Measurements from ENCODE around the gene EDAR.

The EDAR gene

DNA sequence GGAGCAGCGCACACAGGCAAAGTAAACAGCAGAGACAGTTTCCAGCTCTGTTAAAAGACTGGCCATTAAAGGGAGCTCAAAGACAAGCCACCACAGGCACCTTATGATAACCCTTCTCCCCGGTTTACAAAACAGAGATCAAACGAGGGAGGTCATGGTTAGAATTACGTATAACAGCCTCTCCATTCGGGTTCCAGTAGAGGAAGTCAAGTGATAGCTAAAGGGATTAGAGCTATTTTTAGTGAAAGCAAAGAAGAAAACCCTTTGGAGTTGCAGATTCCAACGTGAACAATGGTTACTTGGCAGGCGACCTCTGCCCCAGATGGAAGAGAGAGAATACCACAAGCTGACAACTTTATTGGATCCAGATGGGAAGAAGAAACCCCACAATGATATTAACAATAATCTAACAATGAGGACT lies 31.2 kb upstream of the EDAR start:
- Histone ChIP-seq H3K4me1 (ENCODE audit: control insufficient read depth, insufficient read depth, low read length) (no peaks in the 10 kb centered on the region), H3K27me3 (ENCODE audit: control insufficient read depth, insufficient read depth, low read length) (no peaks in the 10 kb centered on the region), H3K4me3 (ENCODE audit: low read length) (no peak overlapping the region), H3K9ac (ENCODE audit: low read length) (no peak overlapping the region), H3K27ac (ENCODE audit: low read depth, low read length) (no peak overlapping the region), H3K36me3 (ENCODE audit: control insufficient read depth, insufficient read depth, low read length) (no peaks in the 10 kb centered on the region)

DNA sequence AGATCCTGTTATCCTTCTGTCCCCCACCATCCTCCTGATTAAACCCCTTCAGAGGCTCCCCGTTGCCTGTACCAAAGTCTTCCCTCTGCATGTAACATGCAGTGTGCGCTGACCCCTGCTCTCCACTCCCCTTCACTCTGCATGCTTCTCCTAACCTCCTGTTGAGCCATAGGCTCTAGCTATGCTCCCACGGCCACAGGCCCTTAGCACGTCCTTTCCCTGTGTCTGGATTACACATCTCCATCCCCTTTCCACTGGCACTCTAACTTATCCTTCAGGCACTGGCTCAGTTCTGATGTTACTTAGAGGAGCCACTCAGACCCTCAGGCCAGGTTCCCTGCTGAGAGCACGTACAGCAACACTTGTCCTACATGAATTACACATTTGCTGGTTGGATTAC lies 29.4 kb upstream of the EDAR start:
- no peak overlapping the region for H3K27ac ChIP-seq (ENCODE audit: low read depth, low read length)
- H3K27me3 ChIP-seq (ENCODE audit: control insufficient read depth, insufficient read depth, low read length) = no peaks in the 10 kb centered on the region
- no peaks in the 10 kb centered on the region for H3K36me3 ChIP-seq (ENCODE audit: control insufficient read depth, insufficient read depth, low read length)
- H3K4me3 ChIP-seq (ENCODE audit: low read length) = no peak overlapping the region
- H3K4me1 ChIP-seq (ENCODE audit: control insufficient read depth, insufficient read depth, low read length) = no peaks in the 10 kb centered on the region
- no peak overlapping the region for H3K9ac ChIP-seq (ENCODE audit: low read length)

DNA sequence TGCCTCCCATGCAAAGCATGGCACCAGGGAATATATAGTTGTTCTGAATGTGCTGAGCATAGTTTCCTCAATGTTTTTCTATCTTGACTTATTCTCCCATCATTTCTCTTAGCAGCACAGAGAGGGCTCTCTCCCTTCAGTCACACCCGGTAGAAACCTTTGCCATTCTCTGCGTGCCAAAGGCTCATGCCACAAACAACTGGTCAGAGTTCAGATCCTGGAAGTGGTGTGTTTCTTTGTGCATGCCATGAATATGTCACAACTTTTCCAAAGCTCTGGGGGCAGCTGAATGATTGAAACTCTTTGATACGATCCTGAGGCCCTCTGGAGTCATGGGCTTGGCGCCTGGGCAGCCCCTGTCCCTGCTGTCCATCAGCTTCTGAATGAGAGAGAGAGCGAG lies 28.0 kb upstream of the EDAR start:
- no peak overlapping the region for H3K27ac ChIP-seq (ENCODE audit: low read depth, low read length)
- no peak overlapping the region for H3K9ac ChIP-seq (ENCODE audit: low read length)
- no peaks in the 10 kb centered on the region for H3K36me3 ChIP-seq (ENCODE audit: control insufficient read depth, insufficient read depth, low read length)
- no peaks in the 10 kb centered on the region for H3K4me1 ChIP-seq (ENCODE audit: control insufficient read depth, insufficient read depth, low read length)
- H3K27me3 ChIP-seq (ENCODE audit: control insufficient read depth, insufficient read depth, low read length) = no peaks in the 10 kb centered on the region
- no peak overlapping the region for H3K4me3 ChIP-seq (ENCODE audit: low read length)

DNA sequence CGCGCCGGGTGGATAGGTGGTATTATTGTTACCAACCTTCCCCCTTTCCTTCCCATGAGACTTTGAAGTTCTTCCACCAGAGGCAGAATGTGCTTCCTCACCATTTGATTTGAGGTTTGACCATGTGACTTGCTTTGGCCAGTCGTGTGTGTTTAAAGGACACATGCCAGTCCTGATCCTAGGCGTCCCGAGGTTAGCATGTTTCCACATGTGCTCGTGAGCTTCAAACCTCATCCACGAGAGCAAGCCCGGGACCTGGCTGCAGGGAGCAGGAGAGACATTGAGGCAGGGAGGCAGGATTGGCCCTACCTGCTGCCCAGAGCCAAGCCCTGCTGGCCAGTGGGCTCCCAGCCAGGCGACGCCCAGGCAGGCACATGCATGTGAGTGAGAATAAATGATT lies 27.4 kb upstream of the EDAR start:
- H3K36me3 ChIP-seq (ENCODE audit: control insufficient read depth, insufficient read depth, low read length) = no peaks in the 10 kb centered on the region
- no peaks in the 10 kb centered on the region for H3K4me1 ChIP-seq (ENCODE audit: control insufficient read depth, insufficient read depth, low read length)
- no peak overlapping the region for H3K4me3 ChIP-seq (ENCODE audit: low read length)
- H3K9ac ChIP-seq (ENCODE audit: low read length) = no peak overlapping the region
- no peak overlapping the region for H3K27ac ChIP-seq (ENCODE audit: low read depth, low read length)
- H3K27me3 ChIP-seq (ENCODE audit: control insufficient read depth, insufficient read depth, low read length) = no peaks in the 10 kb centered on the region

DNA sequence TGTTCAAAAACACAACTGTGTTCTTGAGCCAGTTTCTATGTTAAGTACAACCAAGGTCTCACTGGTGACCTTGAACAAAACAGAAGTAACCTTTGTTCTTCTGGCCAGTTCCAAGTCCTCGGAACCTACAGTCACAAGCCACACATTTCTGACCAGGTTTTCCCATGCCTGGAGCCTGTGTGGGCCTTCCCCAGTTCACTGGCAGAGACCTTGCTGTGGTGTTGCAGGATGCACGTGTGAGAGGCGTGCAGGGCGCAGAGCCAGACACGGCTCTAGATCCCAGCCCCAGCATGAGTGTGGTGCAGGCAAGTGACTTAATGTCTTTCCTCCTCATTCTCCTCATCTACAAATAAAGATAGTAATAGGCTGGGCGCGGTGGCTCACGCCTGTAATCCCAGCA lies 25.5 kb upstream of the EDAR start:
- Histone ChIP-seq H3K27ac (ENCODE audit: low read depth, low read length) (no peak overlapping the region), H3K4me3 (ENCODE audit: low read length) (no peak overlapping the region), H3K27me3 (ENCODE audit: control insufficient read depth, insufficient read depth, low read length) (no peaks in the 10 kb centered on the region), H3K9ac (ENCODE audit: low read length) (no peak overlapping the region), H3K36me3 (ENCODE audit: control insufficient read depth, insufficient read depth, low read length) (no peaks in the 10 kb centered on the region), H3K4me1 (ENCODE audit: control insufficient read depth, insufficient read depth, low read length) (no peaks in the 10 kb centered on the region)

DNA sequence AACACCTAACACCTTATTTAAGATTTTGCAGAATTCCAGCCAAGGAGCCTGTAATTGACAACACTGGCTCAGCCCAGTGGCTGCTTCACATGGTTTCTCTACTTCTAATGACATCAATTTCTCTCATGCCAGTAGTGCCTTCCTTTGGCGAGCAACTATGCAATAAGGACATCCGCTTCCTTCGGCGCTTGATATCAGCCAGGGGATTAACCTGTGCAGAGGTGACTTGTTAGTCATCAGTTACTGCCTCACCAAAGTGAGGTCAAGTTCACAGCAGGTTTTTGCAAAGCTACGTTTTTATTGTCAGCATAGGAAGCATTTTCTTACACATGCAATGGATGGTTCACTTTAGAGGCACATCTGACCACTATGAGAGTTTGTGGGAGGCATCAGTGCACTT lies 24.0 kb upstream of the EDAR start:
- H3K36me3 ChIP-seq (ENCODE audit: control insufficient read depth, insufficient read depth, low read length) = no peaks in the 10 kb centered on the region
- H3K27ac ChIP-seq (ENCODE audit: low read depth, low read length) = no peak overlapping the region

DNA sequence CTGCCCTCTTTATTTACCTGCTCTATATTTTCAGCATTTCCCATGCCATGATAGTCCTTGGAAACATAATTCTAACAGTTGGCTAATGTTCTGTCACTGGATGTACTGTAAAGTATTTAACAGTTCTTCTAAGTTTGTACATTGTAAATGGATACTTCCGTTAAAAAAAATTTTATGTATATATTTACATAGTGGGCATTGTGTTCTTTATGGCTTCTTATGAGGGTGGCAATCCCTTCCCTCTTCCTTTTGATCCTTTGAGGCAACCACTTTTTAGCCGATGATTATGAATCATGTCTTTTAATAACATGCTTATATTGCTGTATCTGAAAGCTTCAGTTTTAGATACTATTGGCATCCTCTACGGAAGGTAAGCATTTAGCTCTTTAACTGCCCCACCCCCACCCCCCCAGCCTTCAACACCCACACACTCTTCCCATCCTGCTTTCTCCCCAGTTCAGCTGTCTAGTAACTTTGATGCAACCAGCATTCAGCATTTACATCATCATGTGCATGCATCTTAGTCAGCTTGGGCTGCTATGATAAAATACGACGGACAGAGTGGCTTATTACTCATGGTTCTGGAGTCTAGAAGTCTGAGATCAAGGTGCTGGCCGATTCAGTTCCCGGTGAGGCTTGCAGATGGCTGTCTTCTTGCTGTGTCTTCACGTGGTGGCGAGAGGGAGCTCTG lies 21.0 kb upstream of the EDAR start:
- Histone ChIP-seq H3K4me1 (ENCODE audit: control insufficient read depth, insufficient read depth, low read length) (no peaks in the 10 kb centered on the region), H3K4me3 (ENCODE audit: low read length) (no peak overlapping the region), H3K27me3 (ENCODE audit: control insufficient read depth, insufficient read depth, low read length) (no peaks in the 10 kb centered on the region), H3K27ac (ENCODE audit: low read depth, low read length) (no peak overlapping the region), H3K9ac (ENCODE audit: low read length) (no peak overlapping the region), H3K36me3 (ENCODE audit: control insufficient read depth, insufficient read depth, low read length) (no peaks in the 10 kb centered on the region)

More for the DNA sequence above, 24.0 kb upstream of the EDAR start:
- no peak overlapping the region for H3K4me3 ChIP-seq (ENCODE audit: low read length)
- H3K4me1 ChIP-seq (ENCODE audit: control insufficient read depth, insufficient read depth, low read length) = no peaks in the 10 kb centered on the region
- no peak overlapping the region for H3K9ac ChIP-seq (ENCODE audit: low read length)
- H3K27me3 ChIP-seq (ENCODE audit: control insufficient read depth, insufficient read depth, low read length) = no peaks in the 10 kb centered on the region

DNA sequence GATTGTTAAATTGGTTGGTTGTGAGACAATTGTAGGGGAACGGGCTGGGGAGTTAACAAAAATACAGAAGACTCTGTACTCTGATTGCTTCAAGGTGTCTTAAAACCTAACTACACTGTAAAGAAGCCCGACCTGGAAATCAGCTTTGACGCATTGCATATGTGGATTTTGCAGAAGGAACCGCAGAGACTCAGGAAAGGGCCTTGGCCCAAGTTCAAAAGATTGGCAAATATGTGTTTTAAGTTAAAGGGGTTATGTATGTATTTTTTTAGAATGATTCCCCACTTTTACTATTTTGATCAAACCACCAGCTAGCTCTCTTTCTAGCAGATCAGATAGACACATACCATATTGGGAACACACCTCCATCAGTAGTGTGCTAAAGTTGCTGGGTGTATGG lies 18.0 kb upstream of the EDAR start:
- no peak overlapping the region for H3K9ac ChIP-seq (ENCODE audit: low read length)
- no peak overlapping the region for H3K4me3 ChIP-seq (ENCODE audit: low read length)
- H3K27ac ChIP-seq (ENCODE audit: low read depth, low read length) = no peak overlapping the region
- H3K27me3 ChIP-seq (ENCODE audit: control insufficient read depth, insufficient read depth, low read length) = no peaks in the 10 kb centered on the region
- H3K4me1 ChIP-seq (ENCODE audit: control insufficient read depth, insufficient read depth, low read length) = no peaks in the 10 kb centered on the region
- H3K36me3 ChIP-seq (ENCODE audit: control insufficient read depth, insufficient read depth, low read length) = no peaks in the 10 kb centered on the region

DNA sequence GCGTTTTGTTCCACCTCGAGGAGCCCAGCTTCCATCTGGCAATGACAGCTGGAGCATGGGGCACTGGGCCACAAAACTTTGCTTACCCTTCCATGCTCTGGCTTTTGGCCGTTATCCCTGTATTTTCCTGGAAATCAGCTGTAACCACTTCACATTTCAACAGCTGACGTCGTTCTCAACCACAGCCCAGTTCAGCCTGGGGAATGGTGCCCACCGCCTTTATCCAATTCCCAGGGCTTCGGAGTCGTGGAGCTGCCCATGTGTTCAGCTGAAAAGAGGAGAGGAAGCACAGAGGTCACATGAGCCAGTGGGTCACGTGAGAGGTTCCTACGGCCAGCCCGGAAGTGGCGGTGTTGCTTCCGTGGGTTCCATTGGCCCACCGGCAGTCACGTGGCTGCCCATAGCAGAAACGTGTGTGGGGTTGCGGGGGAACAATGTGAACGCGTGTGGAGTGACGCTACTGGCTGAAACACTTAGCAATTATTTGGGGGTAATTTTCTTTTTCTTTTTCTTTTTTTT lies 16.7 kb upstream of the EDAR start:
- H3K9ac ChIP-seq (ENCODE audit: low read length) = no peak overlapping the region
- H3K4me3 ChIP-seq (ENCODE audit: low read length) = no peak overlapping the region
- no peaks in the 10 kb centered on the region for H3K27me3 ChIP-seq (ENCODE audit: control insufficient read depth, insufficient read depth, low read length)
- H3K27ac ChIP-seq (ENCODE audit: low read depth, low read length) = no peak overlapping the region
- no peaks in the 10 kb centered on the region for H3K4me1 ChIP-seq (ENCODE audit: control insufficient read depth, insufficient read depth, low read length)
- no peaks in the 10 kb centered on the region for H3K36me3 ChIP-seq (ENCODE audit: control insufficient read depth, insufficient read depth, low read length)

DNA sequence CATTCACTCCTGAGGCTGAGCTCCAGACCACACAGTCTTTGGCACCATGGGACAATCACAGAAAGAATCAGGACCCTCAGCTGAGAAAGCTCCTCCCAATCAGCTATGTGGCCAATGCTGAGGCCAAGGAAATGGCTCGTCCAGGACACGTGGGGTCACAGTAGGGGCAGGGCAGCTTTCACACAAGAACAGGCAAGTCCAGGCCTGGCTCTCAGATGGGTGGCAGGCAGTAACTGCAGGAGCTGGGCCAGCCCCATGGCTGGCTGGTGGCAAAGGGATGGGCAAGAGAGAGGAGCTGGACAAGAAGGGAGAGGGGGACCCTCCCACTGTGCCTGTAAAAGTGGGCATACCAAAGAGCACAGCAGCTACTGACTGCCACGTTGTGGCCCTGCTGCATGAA lies 12.2 kb upstream of the EDAR start:
- no peak overlapping the region for H3K9ac ChIP-seq (ENCODE audit: low read length)
- no peak overlapping the region for H3K27ac ChIP-seq (ENCODE audit: low read depth, low read length)
- no peaks in the 10 kb centered on the region for H3K4me1 ChIP-seq (ENCODE audit: control insufficient read depth, insufficient read depth, low read length)
- no peaks in the 10 kb centered on the region for H3K27me3 ChIP-seq (ENCODE audit: control insufficient read depth, insufficient read depth, low read length)
- no peak overlapping the region for H3K4me3 ChIP-seq (ENCODE audit: low read length)
- H3K36me3 ChIP-seq (ENCODE audit: control insufficient read depth, insufficient read depth, low read length) = no peaks in the 10 kb centered on the region

DNA sequence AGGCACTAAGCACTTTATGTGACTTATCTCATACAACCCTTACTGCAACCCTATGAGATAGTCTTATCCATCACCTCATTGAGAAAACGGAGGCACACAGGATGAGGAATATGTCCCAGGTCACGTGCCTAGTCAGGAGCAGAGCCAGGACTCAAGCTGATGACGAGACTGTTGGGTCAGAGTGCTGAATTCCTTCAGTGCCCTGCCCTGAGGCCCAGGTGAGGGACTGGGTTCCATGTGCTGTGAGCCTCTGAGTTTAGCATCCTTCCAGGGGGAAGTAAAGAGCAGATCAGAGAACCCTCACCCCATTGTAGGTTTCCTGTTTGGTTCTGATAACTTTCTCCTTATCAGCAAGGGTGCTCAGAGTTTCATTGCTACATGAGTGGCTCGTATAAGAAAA lies 11.7 kb upstream of the EDAR start:
- Histone ChIP-seq H3K4me1 (ENCODE audit: control insufficient read depth, insufficient read depth, low read length) (no peaks in the 10 kb centered on the region), H3K4me3 (ENCODE audit: low read length) (no peak overlapping the region), H3K36me3 (ENCODE audit: control insufficient read depth, insufficient read depth, low read length) (no peaks in the 10 kb centered on the region), H3K27ac (ENCODE audit: low read depth, low read length) (no peak overlapping the region), H3K9ac (ENCODE audit: low read length) (no peak overlapping the region), H3K27me3 (ENCODE audit: control insufficient read depth, insufficient read depth, low read length) (no peaks in the 10 kb centered on the region)

DNA sequence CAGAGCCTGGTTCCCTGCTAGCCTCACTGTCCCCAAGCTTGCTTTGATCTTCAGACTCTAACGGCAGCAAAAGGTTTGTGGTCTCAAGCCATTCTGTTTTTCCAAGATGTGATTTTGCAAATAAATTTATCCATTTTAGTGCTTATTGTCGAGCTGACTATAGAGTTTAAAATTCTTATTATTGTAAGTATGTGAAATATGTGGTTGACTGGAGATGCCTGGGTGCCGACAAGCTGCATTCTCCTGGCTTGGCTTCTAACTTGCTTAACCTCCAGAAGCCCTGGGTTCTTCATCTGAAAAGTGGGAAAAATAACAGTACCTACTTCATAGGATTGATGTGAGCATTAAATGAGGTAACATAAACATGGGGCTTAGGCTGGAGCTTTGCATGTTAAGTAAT lies 9.9 kb upstream of the EDAR start:
- Histone ChIP-seq H3K9ac (ENCODE audit: low read length) (no peak overlapping the region), H3K4me1 (ENCODE audit: control insufficient read depth, insufficient read depth, low read length) (no peaks in the 10 kb centered on the region), H3K4me3 (ENCODE audit: low read length) (no peak overlapping the region), H3K36me3 (ENCODE audit: control insufficient read depth, insufficient read depth, low read length) (no peaks in the 10 kb centered on the region), H3K27ac (ENCODE audit: low read depth, low read length) (no peak overlapping the region), H3K27me3 (ENCODE audit: control insufficient read depth, insufficient read depth, low read length) (no peaks in the 10 kb centered on the region)

DNA sequence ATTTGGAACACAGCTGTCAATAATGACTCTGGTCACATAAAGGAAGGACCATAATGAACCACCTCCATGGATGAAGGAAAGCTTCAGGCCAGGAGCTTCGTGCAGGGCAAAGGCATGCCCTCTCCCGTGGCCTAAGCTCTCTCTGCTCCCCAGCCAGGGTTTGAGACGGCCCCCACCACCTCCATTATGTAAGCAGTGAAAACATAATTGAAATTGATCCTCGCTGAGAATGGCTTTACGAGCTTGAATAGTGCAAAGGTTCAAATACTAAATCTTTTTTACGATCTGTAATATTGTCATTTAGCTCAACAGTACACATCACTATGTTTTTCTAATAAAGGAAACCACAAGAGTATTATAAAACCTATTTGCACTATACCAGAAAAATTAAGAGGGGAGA lies 5.2 kb upstream of the EDAR start:
- H3K9ac ChIP-seq (ENCODE audit: low read length) = no peak overlapping the region
- H3K27me3 ChIP-seq (ENCODE audit: control insufficient read depth, insufficient read depth, low read length) = no peaks in the 10 kb centered on the region
- H3K4me1 ChIP-seq (ENCODE audit: control insufficient read depth, insufficient read depth, low read length) = no peaks in the 10 kb centered on the region
- no peak overlapping the region for H3K27ac ChIP-seq (ENCODE audit: low read depth, low read length)
- no peaks in the 10 kb centered on the region for H3K36me3 ChIP-seq (ENCODE audit: control insufficient read depth, insufficient read depth, low read length)
- no peak overlapping the region for H3K4me3 ChIP-seq (ENCODE audit: low read length)

Data from rectal smooth muscle tissue (tissue), 1 donor.